Activated CD8-positive, alpha-beta memory T cell treated with anti-CD3 and anti-CD28 coated beads, Interleukin-2, amount 50 U/mL, for 48 hours (primary cell): Measurements from ENCODE around the gene BNC2.

Experiments
- DNase-seq: peaks from one replicate; pipeline ENCODE4 v3.0.0-alpha.2; 2020

BNC2 gene

GRCh38 chr9:16434526-16434925, 435.9 kb downstream of the BNC2 start:
- DNase-seq = no peak

GRCh38 chr9:16433494-16433893, 437.0 kb downstream of the BNC2 start:
- DNase-seq = no peak

- DNase-seq = no peak
Observed at GRCh38 chr9:16431666-16432392, 438.6 kb downstream of the BNC2 start.

- no peak for DNase-seq
Observed at GRCh38 chr9:16429671-16430070, 440.8 kb downstream of the BNC2 start.

GRCh38 chr9:16427873-16428427, 442.5 kb downstream of the BNC2 start:
- no peak for DNase-seq

GRCh38 chr9:16426716-16427115, 443.8 kb downstream of the BNC2 start:
- DNase-seq = no peak

GRCh38 chr9:16425562-16426231, 444.8 kb downstream of the BNC2 start:
- DNase-seq = no peak

- DNase-seq = no peak
Observed at GRCh38 chr9:16422114-16422513, 448.4 kb downstream of the BNC2 start.

- DNase-seq = no peak
Observed at GRCh38 chr9:16421532-16421931, 448.9 kb downstream of the BNC2 start.

GRCh38 chr9:16419124-16419523, 451.3 kb downstream of the BNC2 start:
- DNase-seq = no peak

GRCh38 chr9:16418721-16419120, 451.7 kb downstream of the BNC2 start:
- DNase-seq = no peak

- DNase-seq = no peak
Observed at GRCh38 chr9:16417749-16418148, 452.7 kb downstream of the BNC2 start.

GRCh38 chr9:16417161-16417560, 453.3 kb downstream of the BNC2 start:
- DNase-seq = no peak

GRCh38 chr9:16414451-16414850, 456.0 kb downstream of the BNC2 start:
- DNase-seq = no peak

GRCh38 chr9:16413509-16414016, 456.9 kb downstream of the BNC2 start:
- DNase-seq = no peak

GRCh38 chr9:16412740-16413139, 457.7 kb downstream of the BNC2 start:
- DNase-seq = no peak

GRCh38 chr9:16411311-16411710, 459.2 kb downstream of the BNC2 start:
- no peak for DNase-seq

- DNase-seq = no peak
Observed at GRCh38 chr9:16410601-16411280, 459.7 kb downstream of the BNC2 start.

- DNase-seq = no peak
Observed at GRCh38 chr9:16407617-16408016, 462.9 kb downstream of the BNC2 start.

GRCh38 chr9:16406526-16407225, 463.8 kb downstream of the BNC2 start:
- DNase-seq = no peak

GRCh38 chr9:16405421-16405820, 465.0 kb downstream of the BNC2 start:
- no peak for DNase-seq

- no peak for DNase-seq
Observed at GRCh38 chr9:16401701-16402100, 468.8 kb downstream of the BNC2 start.

- DNase-seq = no peak
Observed at GRCh38 chr9:16398691-16399090, 471.8 kb downstream of the BNC2 start.
